T-helper 1 cell treated with Interleukin-12 subunit alpha and Interleukin-12 subunit beta and Interleukin-4 antibody, amounts not matched to agents 30 μg/mL and 1 μg/mL, for 36 hours (primary cell): ENCODE results near the gene SPIRE2.
"Not testable (repeated sequence)": the region's sequence is repeated elsewhere in the genome, so short reads cannot be mapped to it uniquely, and the experiment has no call there.

Experiments
- H3K27ac Mint-ChIP-seq: one replicate; pipeline ENCODE4 v1.8.0; 2021; ENCODE audit warnings: mild to moderate bottlenecking, mixed read lengths
- H3K27me3 Mint-ChIP-seq: one replicate; pipeline ENCODE4 v1.8.0; 2021; ENCODE audit warnings: low read depth, mixed read lengths
- H3K36me3 Mint-ChIP-seq: one replicate; pipeline ENCODE4 v1.8.0; 2021; ENCODE audit warnings: low read depth, mixed read lengths
- H3K4me1 Mint-ChIP-seq: one replicate; pipeline ENCODE4 v1.8.0; 2021; ENCODE audit warnings: low read depth, mixed read lengths
- H3K4me3 Mint-ChIP-seq: one replicate; pipeline ENCODE4 v1.8.0; 2021; ENCODE audit warnings: mild to moderate bottlenecking, moderate library complexity, mixed read lengths
- H3K9me3 Mint-ChIP-seq: one replicate; pipeline ENCODE4 v1.8.0; 2021; ENCODE audit warnings: mixed read lengths

SPIRE2 gene

DNA sequence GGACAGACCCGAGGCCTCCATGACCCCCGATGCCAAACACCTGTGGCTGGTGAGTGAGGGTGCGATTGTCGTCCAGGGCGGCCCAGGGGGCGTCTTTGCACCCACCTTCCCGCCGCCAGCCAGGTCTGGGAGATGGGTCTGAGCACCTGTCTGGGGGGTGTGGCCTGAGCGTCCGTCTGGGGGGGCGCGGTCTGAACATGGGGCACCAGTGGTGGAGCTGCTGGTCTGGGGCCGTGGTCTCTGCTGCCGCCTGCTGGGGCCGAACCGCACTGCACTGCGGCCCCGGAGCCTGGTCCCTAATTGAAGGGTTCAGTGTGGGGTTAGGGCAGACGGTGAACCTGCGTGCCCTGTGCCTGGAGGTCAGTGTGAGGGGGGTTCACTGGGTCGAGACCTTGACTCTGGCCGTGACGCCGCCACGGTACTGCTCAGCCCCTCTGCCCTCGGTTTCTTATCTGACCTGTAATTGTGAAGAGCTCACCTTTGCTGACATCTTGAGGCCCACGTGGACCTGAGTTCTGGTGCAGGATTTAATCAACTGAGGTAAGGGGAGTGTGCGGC is 32.6 kb downstream of the SPIRE2 start:
- no peak overlapping the region for H3K4me3 Mint-ChIP-seq
- no peaks in the 10 kb centered on the region for H3K27me3 Mint-ChIP-seq
- peaks cover 28% of the 10 kb centered on the region for H3K4me1 Mint-ChIP-seq
- peak overlapping the region; percentile 4 for H3K27ac Mint-ChIP-seq
- peaks cover 6% of the 10 kb centered on the region for H3K36me3 Mint-ChIP-seq
- no peaks in the 10 kb centered on the region for H3K9me3 Mint-ChIP-seq

DNA sequence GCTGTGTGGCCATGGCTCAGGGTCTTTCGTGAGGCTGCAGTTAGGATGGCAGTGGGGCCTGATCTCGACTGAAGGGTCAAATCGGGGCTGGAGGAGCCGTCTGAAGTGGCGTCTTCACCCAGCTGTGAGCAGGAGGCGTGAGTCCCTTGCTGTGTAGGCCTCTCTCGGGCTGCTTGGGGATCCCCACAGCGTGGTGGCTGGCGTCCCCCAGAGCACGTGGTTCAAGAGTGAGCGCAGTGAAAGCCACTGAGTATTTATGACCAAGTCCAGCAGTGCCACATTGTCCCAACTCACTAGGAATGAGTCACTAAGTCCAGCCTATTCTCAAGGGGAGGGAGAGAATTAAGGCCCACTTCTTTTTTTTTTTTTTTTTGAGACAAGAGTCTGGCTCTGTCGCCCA is 33.4 kb downstream of the SPIRE2 start:
- Mint-ChIP-seq H3K4me1 (peaks cover 28% of the 10 kb centered on the region), H3K27me3 (no peaks in the 10 kb centered on the region), H3K9me3 (no peaks in the 10 kb centered on the region), H3K27ac (no peak overlapping the region), H3K4me3 (no peak overlapping the region), H3K36me3 (peaks cover 6% of the 10 kb centered on the region)

DNA sequence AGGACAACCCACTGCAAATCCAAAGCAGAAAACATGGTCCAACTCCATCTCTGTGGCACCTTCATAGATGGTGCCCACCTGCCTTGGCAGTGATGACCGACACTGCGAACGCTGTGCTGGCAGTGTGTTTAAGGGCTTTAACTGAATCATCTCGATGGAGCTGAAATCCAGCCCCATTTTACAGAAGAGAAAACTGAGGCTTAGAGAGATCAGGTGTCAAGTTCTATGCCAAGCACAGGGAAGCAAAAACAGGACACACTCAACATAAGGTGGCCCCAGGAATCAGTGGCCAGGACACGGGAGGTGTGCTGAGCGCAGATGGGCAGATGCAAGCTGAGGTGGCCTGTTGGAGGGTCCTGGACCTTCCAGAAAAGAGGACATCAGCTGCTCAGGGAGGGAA is 34.5 kb downstream of the SPIRE2 start:
- Mint-ChIP-seq H3K4me1 (peaks cover 28% of the 10 kb centered on the region), H3K27me3 (no peaks in the 10 kb centered on the region), H3K36me3 (peaks cover 10% of the 10 kb centered on the region), H3K27ac (peak overlapping the region; percentile 98), H3K9me3 (no peaks in the 10 kb centered on the region), H3K4me3 (peak overlapping the region; percentile 79)

DNA sequence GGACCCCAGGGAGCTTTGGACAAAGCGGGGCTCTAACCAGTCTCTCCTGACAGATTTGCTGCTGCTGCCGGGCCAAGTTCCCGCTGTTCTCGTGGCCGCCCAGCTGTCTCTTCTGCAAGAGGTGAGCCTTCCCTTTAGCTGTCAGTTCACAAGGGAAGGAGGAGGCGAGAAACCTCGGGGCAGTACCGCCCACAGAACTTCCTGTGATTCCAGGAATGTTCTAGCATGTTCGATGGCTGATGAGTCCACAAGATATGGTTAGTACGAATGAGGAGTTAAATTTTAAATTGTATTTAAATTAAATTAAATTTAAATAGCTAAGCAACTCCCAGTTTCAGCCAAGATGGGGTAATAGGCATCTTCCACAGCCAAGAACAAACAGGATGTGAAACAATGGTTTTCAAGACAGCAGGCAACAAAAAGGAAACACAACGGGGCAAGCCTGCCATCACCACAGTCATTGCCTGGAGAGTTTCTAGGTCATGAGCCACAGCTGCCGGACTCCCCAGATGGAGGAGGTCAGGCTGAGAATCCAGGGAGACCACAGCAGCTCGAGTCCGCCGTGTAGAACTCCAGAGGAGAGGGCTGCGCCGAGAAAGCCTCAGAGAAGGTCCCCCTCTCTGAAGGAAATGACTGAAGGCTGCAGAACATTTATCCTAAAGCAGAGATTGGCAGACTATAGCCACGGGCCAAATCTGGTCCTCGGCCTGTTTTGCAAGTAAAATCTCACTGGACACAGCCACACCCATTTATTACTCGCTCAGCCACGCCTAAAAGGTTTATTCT is 35.7 kb downstream of the SPIRE2 start:
- Mint-ChIP-seq H3K36me3 (peaks cover 10% of the 10 kb centered on the region), H3K4me1 (peaks cover 28% of the 10 kb centered on the region), H3K27me3 (no peaks in the 10 kb centered on the region), H3K27ac (peak overlapping the region; percentile 98), H3K4me3 (peak overlapping the region; percentile 79), H3K9me3 (no peaks in the 10 kb centered on the region)

- H3K9me3 Mint-ChIP-seq, result no peaks in the 10 kb centered on the region
- H3K36me3 Mint-ChIP-seq, result peaks cover 10% of the 10 kb centered on the region
- peak overlapping the region; percentile 98 for H3K27ac Mint-ChIP-seq
- no peaks in the 10 kb centered on the region for H3K27me3 Mint-ChIP-seq
- peaks cover 28% of the 10 kb centered on the region for H3K4me1 Mint-ChIP-seq
- H3K4me3 Mint-ChIP-seq, result peak overlapping the region; percentile 79
Measured at GRCh38 chr16:89864527-89864820, 36.2 kb downstream of the SPIRE2 start.

- H3K27me3 Mint-ChIP-seq, result no peaks in the 10 kb centered on the region
- no peak overlapping the region for H3K27ac Mint-ChIP-seq
- no peaks in the 10 kb centered on the region for H3K9me3 Mint-ChIP-seq
- peaks cover 10% of the 10 kb centered on the region for H3K36me3 Mint-ChIP-seq
- peaks cover 23% of the 10 kb centered on the region for H3K4me1 Mint-ChIP-seq
- no peak overlapping the region for H3K4me3 Mint-ChIP-seq
Measured at GRCh38 chr16:89867918-89868317, 39.6 kb downstream of the SPIRE2 start.

- Mint-ChIP-seq H3K9me3 (peaks cover 2% of the 10 kb centered on the region), H3K4me3 (no peak overlapping the region), H3K36me3 (peaks cover 9% of the 10 kb centered on the region), H3K4me1 (peaks cover 4% of the 10 kb centered on the region), H3K27me3 (no peaks in the 10 kb centered on the region), H3K27ac (no peak overlapping the region)
Measured at GRCh38 chr16:89869911-89870310, 41.6 kb downstream of the SPIRE2 start.

- Mint-ChIP-seq H3K27ac (no peak overlapping the region), H3K27me3 (no peaks in the 10 kb centered on the region), H3K36me3 (peaks cover 12% of the 10 kb centered on the region), H3K4me3 (no peak overlapping the region), H3K9me3 (peaks cover 7% of the 10 kb centered on the region), H3K4me1 (peaks cover 4% of the 10 kb centered on the region)
Measured at GRCh38 chr16:89870440-89870839, 42.2 kb downstream of the SPIRE2 start.

GRCh38 chr16:89871895-89872294 is 43.6 kb downstream of the SPIRE2 start:
- no peaks in the 10 kb centered on the region for H3K27me3 Mint-ChIP-seq
- H3K27ac Mint-ChIP-seq, result no peak overlapping the region
- peaks cover 4% of the 10 kb centered on the region for H3K4me1 Mint-ChIP-seq
- H3K9me3 Mint-ChIP-seq, result peaks cover 7% of the 10 kb centered on the region
- H3K4me3 Mint-ChIP-seq, result no peak overlapping the region
- peaks cover 15% of the 10 kb centered on the region for H3K36me3 Mint-ChIP-seq

DNA sequence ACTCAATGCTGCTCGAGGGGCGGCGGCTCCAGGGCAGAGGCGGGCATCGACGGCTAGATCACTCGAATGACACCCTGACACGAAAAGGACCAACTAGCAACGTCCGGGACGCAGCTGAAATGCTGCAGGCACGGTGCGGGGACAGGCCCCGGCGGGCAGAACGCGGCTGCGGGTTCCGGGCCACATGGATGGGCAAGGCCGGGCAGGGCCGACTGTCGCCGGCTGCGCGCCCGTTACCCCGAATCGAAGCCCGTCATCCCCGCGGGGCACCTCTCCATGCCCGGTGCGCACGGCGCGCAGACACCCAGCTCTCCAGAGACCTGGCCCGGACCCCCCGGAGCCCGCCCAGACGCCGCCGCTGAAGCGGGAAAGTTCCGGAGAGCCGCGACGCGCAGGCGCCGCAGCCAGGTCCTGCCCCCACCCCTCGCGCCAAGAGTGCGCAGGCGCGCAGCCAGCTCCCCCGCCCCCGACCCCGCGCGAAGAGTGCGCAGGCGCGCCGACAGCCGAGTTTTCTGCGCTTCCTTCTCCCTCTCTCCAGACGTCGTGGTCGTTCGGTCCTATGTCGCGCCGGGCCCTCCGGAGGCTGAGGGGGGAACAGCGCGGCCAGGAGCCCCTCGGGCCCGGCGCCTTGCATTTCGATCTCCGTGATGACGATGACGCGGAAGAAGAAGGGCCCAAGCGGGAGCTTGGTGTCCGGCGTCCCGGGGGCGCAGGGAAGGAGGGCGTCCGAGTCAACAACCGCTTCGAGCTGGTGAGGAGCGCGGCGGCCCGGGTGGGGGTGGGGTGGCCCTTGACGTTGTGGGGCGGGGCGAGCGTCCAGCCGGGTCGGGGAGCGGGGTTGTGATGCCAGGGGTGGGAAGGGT is 45.1 kb downstream of the SPIRE2 start, which contains the start of gene TCF25:
Gene TCF25 (plus strand): TSS at position 484 of the 863 bp plus-strand sequence. CDS start 76 bp downstream, at position 560.
- peak within 1 kb of the TSS; percentile 98 for H3K27ac Mint-ChIP-seq
- peaks cover 8% of the 10 kb centered on the region for H3K4me1 Mint-ChIP-seq
- H3K27me3 Mint-ChIP-seq, result no peaks in the 10 kb centered on the region
- H3K9me3 Mint-ChIP-seq, result peaks cover 11% of the 10 kb centered on the region
- H3K4me3 Mint-ChIP-seq, result peak within 1 kb of the TSS; percentile 92
- H3K36me3 Mint-ChIP-seq, result peaks cover 19% of the 10 kb centered on the region

DNA sequence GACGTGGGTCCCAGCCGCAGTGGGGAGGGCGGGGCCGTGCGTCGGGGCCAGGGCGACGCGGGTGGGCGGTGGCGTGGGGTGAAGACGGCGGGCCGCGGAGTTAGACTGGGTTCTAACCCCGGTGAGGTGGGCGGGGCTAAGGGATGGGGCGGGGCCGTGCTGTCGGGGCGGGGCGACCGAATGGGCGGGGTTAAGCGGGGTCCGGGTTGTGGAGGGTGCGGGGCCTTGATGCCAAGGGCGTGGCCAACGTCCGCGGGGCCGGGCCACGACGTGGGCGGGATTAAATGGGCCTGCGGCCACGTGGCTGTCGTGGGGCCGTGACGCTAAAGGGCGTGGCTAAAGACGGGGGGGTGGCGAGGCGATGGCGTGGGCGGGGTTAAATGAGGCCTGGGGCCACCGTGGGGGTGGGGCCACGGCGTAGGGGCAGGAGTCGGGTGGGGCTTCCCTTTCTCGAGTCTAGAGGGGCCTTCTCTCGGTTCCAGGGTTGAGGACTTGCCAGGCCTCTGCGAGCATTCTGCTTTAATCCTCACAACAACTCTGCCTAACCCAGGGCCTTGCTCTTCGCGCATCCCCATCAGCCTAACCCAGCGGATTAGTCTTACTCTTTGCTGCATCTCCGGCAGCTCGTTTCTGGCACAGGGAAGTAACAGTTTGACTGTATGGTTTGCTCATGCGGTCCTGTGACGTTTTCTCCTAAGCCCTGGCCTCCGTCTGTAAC is 45.9 kb downstream of the SPIRE2 start:
- Mint-ChIP-seq H3K27me3 (no peaks in the 10 kb centered on the region), H3K36me3 (peaks cover 26% of the 10 kb centered on the region), H3K4me1 (peaks cover 8% of the 10 kb centered on the region), H3K9me3 (peaks cover 11% of the 10 kb centered on the region), H3K27ac (peak overlapping the region; percentile 98), H3K4me3 (peak overlapping the region; percentile 92)

DNA sequence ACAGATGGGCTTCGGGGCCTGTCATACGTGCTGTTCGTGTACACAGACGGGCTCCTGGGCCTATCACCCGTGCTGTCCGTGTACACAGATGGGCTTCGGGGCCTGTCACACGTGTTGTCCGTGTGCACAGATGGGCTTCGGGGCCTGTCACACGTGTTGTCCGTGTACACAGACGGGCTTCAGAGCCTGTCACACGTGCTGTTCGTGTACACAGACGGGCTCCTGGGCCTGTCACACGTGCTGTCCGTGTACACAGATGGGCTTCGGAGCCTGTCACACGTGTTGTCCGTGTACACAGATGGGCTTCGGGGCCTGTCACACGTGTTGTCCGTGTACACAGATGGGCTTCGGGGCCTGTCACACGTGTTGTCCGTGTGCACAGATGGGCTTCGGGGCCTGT is 50.8 kb downstream of the SPIRE2 start:
- not testable (repeated sequence) for H3K27me3 Mint-ChIP-seq, H3K4me1 Mint-ChIP-seq, H3K4me3 Mint-ChIP-seq, H3K27ac Mint-ChIP-seq
- H3K9me3 Mint-ChIP-seq, result peaks cover 11% of the 10 kb centered on the region
- peaks cover 43% of the 10 kb centered on the region for H3K36me3 Mint-ChIP-seq

- peaks cover 8% of the 10 kb centered on the region for H3K4me1 Mint-ChIP-seq
- H3K4me3 Mint-ChIP-seq, result no peak overlapping the region
- H3K9me3 Mint-ChIP-seq, result peaks cover 4% of the 10 kb centered on the region
- no peaks in the 10 kb centered on the region for H3K27me3 Mint-ChIP-seq
- no peak overlapping the region for H3K27ac Mint-ChIP-seq
- H3K36me3 Mint-ChIP-seq, result peaks cover 43% of the 10 kb centered on the region
Measured at GRCh38 chr16:89880477-89881367, 52.4 kb downstream of the SPIRE2 start.
